Astrocyte (in vitro differentiated cells and primary cell): ENCODE results near the gene AIMP2. TPM values are rescaled to one million over a fixed set of nuclear protein-coding genes. Genes with fewer than 3 reads are reported as not detected.
"Not testable (repeated sequence)": the region's sequence is repeated elsewhere in the genome, so short reads cannot be mapped to it uniquely, and the experiment has no call there.

ENCODE experiments used
- DNase-seq: peaks from one replicate; pipeline ENCODE4 v3.0.0-alpha.2; 2010; ENCODE audit warnings: low read depth
- FAIRE-seq: peaks from 2 replicates; lab custom pipeline; 2011; peaks lifted over from hg19 to GRCh38; lab: Jason Lieb, UNC
- H2AFZ ChIP-seq: 2 replicates; pipeline ENCODE4 v1.6.0; 2012; ENCODE audit warnings: low read depth, low read length, inconsistent platforms
- H3K27ac ChIP-seq: 2 replicates; pipeline ENCODE4 v1.5.1; 2011; ENCODE audit warnings: low read depth, low read length, inconsistent platforms
- H3K27me3 ChIP-seq: 2 replicates; pipeline ENCODE4 v1.6.0; 2011; ENCODE audit warnings: low read length, inconsistent platforms; ENCODE audit not compliant: insufficient read depth
- H3K36me3 ChIP-seq: 2 replicates; pipeline ENCODE4 v1.5.1; 2011; ENCODE audit warnings: low read length, inconsistent platforms; ENCODE audit not compliant: insufficient read depth
- H3K4me1 ChIP-seq: 2 replicates; pipeline ENCODE4 v1.5.1; 2011; ENCODE audit warnings: low read length, inconsistent platforms; ENCODE audit not compliant: insufficient read depth
- H3K4me2 ChIP-seq: 2 replicates; pipeline ENCODE4 v1.6.0; 2012; ENCODE audit warnings: low read length, inconsistent platforms
- H3K4me3 ChIP-seq: 2 replicates; pipeline ENCODE4 v1.5.1; 2011; ENCODE audit warnings: low read depth, mild to moderate bottlenecking, low read length, inconsistent platforms; ENCODE audit not compliant: insufficient read depth
- H3K79me2 ChIP-seq: 2 replicates; pipeline ENCODE4 v1.6.0; 2012; ENCODE audit warnings: mild to moderate bottlenecking, low read length, inconsistent platforms; ENCODE audit not compliant: insufficient read depth
- H3K9ac ChIP-seq: 2 replicates; pipeline ENCODE4 v1.6.0; 2012; ENCODE audit warnings: mild to moderate bottlenecking, low read length, inconsistent platforms
- H3K9me3 ChIP-seq: 2 replicates; pipeline ENCODE4 v1.5.1; 2012; ENCODE audit warnings: low read depth, mild to moderate bottlenecking, low read length, inconsistent platforms; ENCODE audit not compliant: insufficient read depth
- H4K20me1 ChIP-seq: 2 replicates; pipeline ENCODE4 v1.6.0; 2012; ENCODE audit warnings: low read length, inconsistent platforms; ENCODE audit not compliant: insufficient read depth
- H3K27ac Mint-ChIP-seq: one replicate; pipeline ENCODE4 v1.8.0; 2021; ENCODE audit warnings: mild to moderate bottlenecking, mixed read lengths; ENCODE audit not compliant: unreplicated experiment
- H3K27me3 Mint-ChIP-seq: one replicate; pipeline ENCODE4 v1.8.0; 2021; ENCODE audit warnings: low read depth, mixed read lengths; ENCODE audit not compliant: unreplicated experiment
- H3K36me3 Mint-ChIP-seq: one replicate; pipeline ENCODE4 v1.8.0; 2021; ENCODE audit warnings: low read depth, mixed read lengths; ENCODE audit not compliant: unreplicated experiment
- H3K4me1 Mint-ChIP-seq: one replicate; pipeline ENCODE4 v1.8.0; 2021; ENCODE audit warnings: low read depth, mixed read lengths; ENCODE audit not compliant: unreplicated experiment
- H3K4me3 Mint-ChIP-seq: one replicate; pipeline ENCODE4 v1.8.0; 2021; ENCODE audit warnings: mild to moderate bottlenecking, moderate library complexity, mixed read lengths; ENCODE audit not compliant: unreplicated experiment
- H3K9me3 Mint-ChIP-seq: one replicate; pipeline ENCODE4 v1.8.0; 2021; ENCODE audit warnings: mild to moderate bottlenecking, mixed read lengths; ENCODE audit not compliant: unreplicated experiment
- EZH2 ChIP-seq: IDR thresholded peaks from 2 replicates; pipeline ENCODE4 v1.6.1; 2012; ENCODE audit warnings: mild to moderate bottlenecking, low read length, inconsistent platforms; ENCODE audit not compliant: insufficient read depth
- total RNA-seq: library from RNA; stranded (reverse); gene quantifications from 2 replicates; pipeline ENCODE4 v1.2.1, GENCODE V29; 2021
- TF ChIP-seq, protein P1 (sequence below): IDR thresholded peaks from 2 replicates; pipeline ENCODE4 v1.5.1; 2011; ENCODE audit warnings: low read depth, mild to moderate bottlenecking, inconsistent platforms, low read length, moderate library complexity; ENCODE audit not compliant: insufficient read depth

Gene AIMP2
- total RNA-seq, 1 donor from 2014 or later: 46.9 TPM

DNA sequence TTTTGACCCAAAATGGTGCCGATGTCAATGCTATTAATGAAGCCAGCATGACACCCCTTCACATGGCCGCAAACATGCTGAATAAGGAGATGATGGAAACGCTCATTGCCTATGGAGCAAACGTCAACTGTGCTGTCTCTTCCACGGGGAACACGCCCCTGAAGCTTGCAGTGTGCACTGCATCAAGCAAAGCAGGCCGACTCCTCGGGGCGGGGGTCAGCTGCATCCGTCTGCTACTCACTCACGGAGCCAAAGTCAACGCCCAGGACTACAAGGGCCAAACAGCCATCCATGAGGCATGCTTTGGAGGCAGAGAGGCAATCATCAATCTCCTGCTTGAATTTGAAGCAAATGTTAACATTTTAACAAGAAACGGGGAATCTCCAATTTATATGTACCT is 26.6 kb downstream of the AIMP2 start:
- no peak overlapping the region for H3K4me3 Mint-ChIP-seq
- peaks cover 15% of the 10 kb centered on the region for H3K36me3 Mint-ChIP-seq
- Histone ChIP-seq H2AFZ (no peak overlapping the region), H4K20me1 (peaks cover 22% of the 10 kb centered on the region), H3K9me3 (no peaks in the 10 kb centered on the region), H3K4me1 (no peaks in the 10 kb centered on the region), H3K4me2 (no peak overlapping the region), H3K79me2 (peaks cover 7% of the 10 kb centered on the region), H3K4me3 (no peak overlapping the region), H3K27me3 (no peaks in the 10 kb centered on the region), H3K9ac (no peak overlapping the region), H3K36me3 (peaks cover 60% of the 10 kb centered on the region), H3K27ac (no peak overlapping the region)
- H3K27me3 Mint-ChIP-seq: no peaks in the 10 kb centered on the region
- H3K27ac Mint-ChIP-seq: no peak overlapping the region
- TF ChIP-seq, protein P1, sequence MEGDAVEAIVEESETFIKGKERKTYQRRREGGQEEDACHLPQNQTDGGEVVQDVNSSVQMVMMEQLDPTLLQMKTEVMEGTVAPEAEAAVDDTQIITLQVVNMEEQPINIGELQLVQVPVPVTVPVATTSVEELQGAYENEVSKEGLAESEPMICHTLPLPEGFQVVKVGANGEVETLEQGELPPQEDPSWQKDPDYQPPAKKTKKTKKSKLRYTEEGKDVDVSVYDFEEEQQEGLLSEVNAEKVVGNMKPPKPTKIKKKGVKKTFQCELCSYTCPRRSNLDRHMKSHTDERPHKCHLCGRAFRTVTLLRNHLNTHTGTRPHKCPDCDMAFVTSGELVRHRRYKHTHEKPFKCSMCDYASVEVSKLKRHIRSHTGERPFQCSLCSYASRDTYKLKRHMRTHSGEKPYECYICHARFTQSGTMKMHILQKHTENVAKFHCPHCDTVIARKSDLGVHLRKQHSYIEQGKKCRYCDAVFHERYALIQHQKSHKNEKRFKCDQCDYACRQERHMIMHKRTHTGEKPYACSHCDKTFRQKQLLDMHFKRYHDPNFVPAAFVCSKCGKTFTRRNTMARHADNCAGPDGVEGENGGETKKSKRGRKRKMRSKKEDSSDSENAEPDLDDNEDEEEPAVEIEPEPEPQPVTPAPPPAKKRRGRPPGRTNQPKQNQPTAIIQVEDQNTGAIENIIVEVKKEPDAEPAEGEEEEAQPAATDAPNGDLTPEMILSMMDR: no peak
- no peak for TF ChIP-seq EZH2
- no peaks in the 10 kb centered on the region for H3K9me3 Mint-ChIP-seq
- DNase-seq (no peak), FAIRE-seq (no peak)
- H3K4me1 Mint-ChIP-seq: no peaks in the 10 kb centered on the region

DNA sequence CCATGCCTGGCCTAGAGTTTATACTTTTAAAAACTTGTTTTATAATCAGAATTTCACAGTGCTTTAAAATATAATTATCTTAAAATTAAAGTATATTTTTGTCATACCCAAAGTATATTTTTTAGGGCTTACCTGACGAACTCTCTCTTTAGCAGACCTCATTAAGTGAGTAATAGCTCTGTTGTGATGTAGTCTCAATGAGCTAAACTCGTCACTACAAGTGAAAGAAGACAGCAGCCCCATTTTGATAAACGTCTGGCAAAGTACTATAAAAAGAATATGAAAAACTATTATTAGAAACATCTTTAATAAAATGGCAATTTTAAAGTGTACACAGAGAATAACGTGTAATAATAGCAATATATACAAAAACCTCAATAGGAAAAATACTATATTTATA is 40.7 kb downstream of the AIMP2 start:
- H3K4me2 ChIP-seq: no peak overlapping the region
- H3K4me3 Mint-ChIP-seq: no peak overlapping the region
- no peaks in the 10 kb centered on the region for H3K27me3 ChIP-seq
- H3K27ac ChIP-seq: no peak overlapping the region
- peaks cover 19% of the 10 kb centered on the region for H3K36me3 ChIP-seq
- TF ChIP-seq, protein P1: no peak
- no peak for TF ChIP-seq EZH2
- H3K27me3 Mint-ChIP-seq: no peaks in the 10 kb centered on the region
- H4K20me1 ChIP-seq: peaks cover 5% of the 10 kb centered on the region
- peaks cover 10% of the 10 kb centered on the region for H3K79me2 ChIP-seq
- no peaks in the 10 kb centered on the region for H3K4me1 Mint-ChIP-seq
- H3K4me1 ChIP-seq: no peaks in the 10 kb centered on the region
- no peak for DNase-seq
- no peak for FAIRE-seq
- H3K9ac ChIP-seq: no peak overlapping the region
- no peak overlapping the region for H2AFZ ChIP-seq
- no peak overlapping the region for H3K27ac Mint-ChIP-seq
- H3K4me3 ChIP-seq: no peak overlapping the region
- no peaks in the 10 kb centered on the region for H3K9me3 ChIP-seq
- H3K9me3 Mint-ChIP-seq: no peaks in the 10 kb centered on the region
- H3K36me3 Mint-ChIP-seq: peaks cover 5% of the 10 kb centered on the region

DNA sequence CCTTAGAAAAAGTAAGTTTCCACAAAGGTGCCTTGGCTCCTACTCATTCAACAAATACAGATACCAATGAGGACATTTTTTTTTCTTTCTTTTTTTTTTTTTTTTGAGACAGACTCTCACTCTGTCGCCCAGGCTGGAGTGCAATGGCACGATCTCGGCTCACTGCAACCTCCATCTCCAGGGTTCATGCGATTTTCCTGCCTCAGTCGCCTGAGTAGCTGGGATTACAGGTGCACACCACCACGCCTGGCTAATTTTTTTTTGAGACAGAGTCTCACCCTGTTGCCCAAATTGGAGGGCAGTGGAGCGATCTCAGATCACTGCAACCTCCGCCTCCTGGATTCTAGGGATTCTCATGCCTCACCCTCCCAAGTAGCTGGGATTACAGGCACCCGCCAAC is 42.1 kb downstream of the AIMP2 start:
- not testable (repeated sequence) for FAIRE-seq, H3K4me1 ChIP-seq
- peaks cover 24% of the 10 kb centered on the region for H3K79me2 ChIP-seq

More for the DNA sequence above, 42.1 kb downstream of the AIMP2 start:
- not testable (repeated sequence) for H3K27ac Mint-ChIP-seq, H3K27me3 Mint-ChIP-seq, H3K9me3 ChIP-seq, H3K27me3 ChIP-seq, H3K4me3 Mint-ChIP-seq, DNase-seq, H2AFZ ChIP-seq, H3K36me3 Mint-ChIP-seq, H3K4me3 ChIP-seq, H3K4me2 ChIP-seq, H3K9me3 Mint-ChIP-seq, H3K9ac ChIP-seq, H3K4me1 Mint-ChIP-seq, H3K27ac ChIP-seq
- Histone ChIP-seq H4K20me1 (peaks cover 18% of the 10 kb centered on the region), H3K36me3 (peaks cover 13% of the 10 kb centered on the region)
